HCT116 (cell line): Measurements from ENCODE around the gene VPS37D. TPM values are rescaled to one million over a fixed set of nuclear protein-coding genes. Genes with fewer than 3 reads are reported as not detected.

Source experiments
- ATAC-seq: fragments of 200-7000 bp; cut with Tn5 transposase; 2 replicates; pipeline ENCODE4 v1.9.1; 2020; ENCODE audit warnings: mild to moderate bottlenecking, moderate library complexity
- BruUV-seq: library from RNA; stranded (reverse); fragments of 400-500 nt; replicated peaks from 2 replicates; lab custom pipeline; 2021; lab: Mats Ljungman, UMichigan
- CTCF ChIA-PET: fragments of 300-600 bp; sonication (Branson Sonifier 250); formaldehyde crosslinking; loops from one replicate; lab custom pipeline; 2021; ENCODE audit warnings: antibody characterized with exemption; lab: Charles Lee
- POLR2A ChIA-PET: fragments of 300-600, 350-600 bp; sonication (Branson Sonifier 250); formaldehyde crosslinking; loops from one replicate; lab custom pipeline; 2021; ENCODE audit warnings: antibody characterized with exemption; lab: Charles Lee
- RAD21 ChIA-PET, 2 experiments: fragments of 300-600 bp; sonication (Branson Sonifier 250); formaldehyde crosslinking; loops; one replicate each; lab custom pipeline; 2023; ENCODE audit warnings: low total read pairs in 2 of 2; ENCODE audit not compliant: uncharacterized antibody in 2 of 2, unreplicated experiment in 2 of 2, low non-redundant PET in 1 of 2; lab: Charles Lee
- DNase-seq: peaks from one replicate; pipeline ENCODE4 v3.0.0-alpha.2; 2010; ENCODE audit warnings: low read depth, low spot score
- H2AFZ ChIP-seq: fragments of 200-600 bp; shearing (Covaris generic), sonication (generic); 2 replicates; pipeline ENCODE4 v1.6.1; 2017; ENCODE audit warnings: low read depth, mixed run types, mixed read lengths, antibody characterized with exemption, low read length; ENCODE audit not compliant: poor library complexity, severe bottlenecking
- H3K27ac ChIP-seq: 2 replicates; pipeline ENCODE4 v1.5.1; 2012; ENCODE audit warnings: low read depth, low read length
- H3K27me3 ChIP-seq: fragments of 200-600 bp; sonication (generic); 2 replicates; pipeline ENCODE4 v1.6.1; 2016; ENCODE audit warnings: mixed run types, low read length, mixed read lengths; ENCODE audit not compliant: insufficient read depth
- H3K36me3 ChIP-seq, 2 experiments: fragments of 200-500 bp in 1 of 2; fragments of 200-600 bp in 1 of 2; sonication (Bioruptor generic) in 1 of 2; sonication (generic) in 1 of 2; 2 replicates each; pipeline versions ENCODE4 v1.5.1 to v1.6.1; 2014 to 2016; ENCODE audit warnings: low read length in 2 of 2, inconsistent platforms in 1 of 2, mixed read lengths in 1 of 2, mixed run types in 1 of 2; ENCODE audit not compliant: insufficient read depth in 2 of 2, control insufficient read depth in 1 of 2
- H3K4me1 ChIP-seq, 2 experiments: fragments of 200-600 bp in 1 of 2; sonication (generic) in 1 of 2; 2 replicates each; pipeline versions ENCODE4 v1.5.1 to v1.6.1; 2012 to 2017; ENCODE audit warnings: low read length in 2 of 2, inconsistent platforms in 1 of 2, mild to moderate bottlenecking in 1 of 2, mixed read lengths in 1 of 2, mixed run types in 1 of 2, moderate library complexity in 1 of 2; ENCODE audit not compliant: insufficient read depth in 2 of 2, control insufficient read depth in 1 of 2
- H3K4me2 ChIP-seq: fragments of 200-600 bp; sonication (generic); 2 replicates; pipeline ENCODE4 v1.6.1; 2017; ENCODE audit warnings: mixed run types, low read length, mixed read lengths
- H3K4me3 ChIP-seq, 2 experiments: fragments of 200-600 bp in 1 of 2; sonication (generic) in 1 of 2; replicated peaks in 1 of 2; 2 replicates each; pipeline ENCODE4 v1.5.1; 2011 to 2016; ENCODE audit warnings: low read length in 2 of 2, control low read depth in 1 of 2, low read depth in 1 of 2, mild to moderate bottlenecking in 1 of 2, mixed read lengths in 1 of 2, mixed run types in 1 of 2
- H3K79me2 ChIP-seq: fragments of 200-600 bp; sonication (generic); 2 replicates; pipeline ENCODE4 v1.6.1; 2017; ENCODE audit warnings: mild to moderate bottlenecking, mixed run types, low read length, moderate library complexity, mixed read lengths; ENCODE audit not compliant: insufficient read depth
- H3K9ac ChIP-seq: fragments of 200-600 bp; sonication (generic); 2 replicates; pipeline ENCODE4 v1.6.1; 2016; ENCODE audit warnings: low read length, mixed read lengths
- H3K9me2 ChIP-seq: fragments of 200-600 bp; sonication (generic), shearing (Covaris generic); 2 replicates; pipeline ENCODE4 v1.6.1; 2017; ENCODE audit warnings: mixed run types, mild to moderate bottlenecking, moderate library complexity; ENCODE audit not compliant: insufficient read depth
- H3K9me3 ChIP-seq, 2 experiments: fragments of 200-500 bp in 1 of 2; fragments of 200-600 bp in 1 of 2; sonication (Bioruptor generic) in 1 of 2; sonication (generic) in 1 of 2; 2 replicates each; pipeline ENCODE4 v1.6.1; 2014 to 2017; ENCODE audit warnings: low read length in 2 of 2, mixed read lengths in 2 of 2, inconsistent platforms in 1 of 2, low read depth in 1 of 2, mild to moderate bottlenecking in 1 of 2, mixed run types in 1 of 2, moderate library complexity in 1 of 2; ENCODE audit not compliant: control insufficient read depth in 1 of 2, insufficient read depth in 1 of 2
- H4K20me1 ChIP-seq: fragments of 200-600 bp; sonication (generic), shearing (Covaris generic); 2 replicates; pipeline ENCODE4 v1.6.1; 2017; ENCODE audit warnings: mixed run types, mild to moderate bottlenecking, moderate library complexity; ENCODE audit not compliant: insufficient read depth
- ATF3 ChIP-seq: IDR thresholded peaks from 2 replicates; pipeline ENCODE4 v1.6.1; 2012
- CBX3 ChIP-seq: IDR thresholded peaks from 2 replicates; pipeline ENCODE4 v1.6.1; 2012; ENCODE audit warnings: low read depth
- CEBPB ChIP-seq: IDR thresholded peaks from 2 replicates; pipeline ENCODE4 v1.6.1; 2012; ENCODE audit warnings: low read depth
- ELF1 ChIP-seq: IDR thresholded peaks from 2 replicates; pipeline ENCODE4 v1.6.1; 2012; ENCODE audit warnings: low read depth, borderline replicate concordance
- EZH2 ChIP-seq: fragments of 200-600 bp; sonication (generic); IDR thresholded peaks from 2 replicates; pipeline ENCODE4 v1.6.1; 2017; ENCODE audit warnings: antibody characterized with exemption, mixed run types
- JUND ChIP-seq: IDR thresholded peaks from 2 replicates; pipeline ENCODE4 v1.6.1; 2012
- RAD21 ChIP-seq: IDR thresholded peaks from 2 replicates; pipeline ENCODE4 v1.6.1; 2012; ENCODE audit warnings: low read depth, mild to moderate bottlenecking
- REST ChIP-seq: IDR thresholded peaks from 2 replicates; pipeline ENCODE4 v1.6.1; 2012; ENCODE audit warnings: low read depth
- SIN3A ChIP-seq: IDR thresholded peaks from 2 replicates; pipeline ENCODE4 v1.6.1; 2012; ENCODE audit warnings: low read depth
- SP1 ChIP-seq: IDR thresholded peaks from 2 replicates; pipeline ENCODE4 v1.6.1; 2012; ENCODE audit warnings: low read depth
- SRF ChIP-seq: IDR thresholded peaks from 2 replicates; pipeline ENCODE4 v1.6.1; 2012; ENCODE audit warnings: low read depth
- YY1 ChIP-seq: IDR thresholded peaks from 2 replicates; pipeline ENCODE4 v1.6.1; 2011; ENCODE audit warnings: low read length, low read depth, moderate library complexity, mild to moderate bottlenecking; ENCODE audit not compliant: insufficient replicate concordance; ENCODE audit errors: extremely low read depth
- ZFX ChIP-seq: fragments of 450-650 bp; IDR thresholded peaks from 2 replicates; pipeline ENCODE4 v1.6.1; 2017
- intact Hi-C: fragments of 100-400 bp; cut with micrococcal nuclease; formaldehyde crosslinking; loops from 2 replicates; pipeline ENCODE4 v1.10.0; 2022
- total RNA-seq: library from RNA; stranded (reverse); gene quantifications from one replicate; pipeline ENCODE4 v1.2.1, GENCODE V29; 2021; ENCODE audit not compliant: unreplicated experiment

Gene VPS37D
- total RNA-seq, 1 experiment from 2014 or later = 9.5 TPM

GRCh38 chr7:73717991-73718405, 50.4 kb downstream of the VPS37D start:
- Histone ChIP-seq H3K9me3 (no peaks in the 10 kb centered on the region), H4K20me1 (peaks cover 8% of the 10 kb centered on the region; the same call in 1 of the 2 replicates), H3K4me2 (peak overlapping the region; percentile 84), H3K9ac (peak overlapping the region; percentile 95), H3K27me3 (no peaks in the 10 kb centered on the region), H2AFZ (no peak overlapping the region), H3K4me1 (peaks cover 61 to 72% of the 10 kb centered on the region in 2 experiments), H3K27ac (peak overlapping the region; percentile 81), H3K36me3 (peaks cover 0 to 3% of the 10 kb centered on the region in 2 experiments; a peak in 1 of 4 replicates), H3K4me3 (peak overlapping the region; percentile 88 to 93), H3K79me2 (peaks cover 57% of the 10 kb centered on the region), H3K9me2 (no peaks in the 10 kb centered on the region)
- peak; percentile 37 for ATAC-seq
- ChIA-PET RAD21 (no interaction called here), CTCF (no interaction called here), POLR2A (interaction anchor here (1.9 kb wide), 1 partner anchor 11 kb away, joined by 13 read pairs; no protein-coding TSS in a partner anchor)
- TF ChIP-seq ELF1 (no peak), SRF (no peak), YY1 (peak; percentile 50), CBX3 (no peak)
- DNase-seq = peak; percentile 73
- no TSS peak for BruUV-seq
- intact Hi-C loops = no loop called here

- H3K9ac ChIP-seq = peak overlapping the region; percentile 95
- RAD21 ChIA-PET = no interaction called here
- peaks cover 8% of the 10 kb centered on the region; the same call in 1 of the 2 replicates for H4K20me1 ChIP-seq
- POLR2A ChIA-PET = interaction anchor here (1.9 kb wide), 1 partner anchor 12 kb away, joined by 13 read pairs; no protein-coding TSS in a partner anchor
- no peak overlapping the region for H2AFZ ChIP-seq
- intact Hi-C loops = no loop called here
- peaks cover 53% of the 10 kb centered on the region for H3K79me2 ChIP-seq
- DNase-seq = no peak
- H3K9me3 ChIP-seq = no peaks in the 10 kb centered on the region
- CTCF ChIA-PET = no interaction called here
- BruUV-seq = no TSS peak
- H3K36me3 ChIP-seq = peaks cover 0 to 2% of the 10 kb centered on the region in 2 experiments; a peak in 1 of 4 replicates
- peak; percentile 5 for ATAC-seq
- no peaks in the 10 kb centered on the region for H3K27me3 ChIP-seq
- peak overlapping the region; percentile 88 to 93 for H3K4me3 ChIP-seq
- H3K27ac ChIP-seq = peak overlapping the region; percentile 81
- TF ChIP-seq YY1 (no peak), CEBPB (no peak), SP1 (no peak), JUND (no peak), ATF3 (no peak), CBX3 (no peak), REST (no peak), SIN3A (no peak), ZFX (no peak), EZH2 (no peak), RAD21 (no peak)
- H3K4me1 ChIP-seq = peaks cover 61 to 71% of the 10 kb centered on the region in 2 experiments
- no peaks in the 10 kb centered on the region for H3K9me2 ChIP-seq
- peak overlapping the region; percentile 84 for H3K4me2 ChIP-seq
Observed at GRCh38 chr7:73718438-73718881, 50.8 kb downstream of the VPS37D start.
